ENCODE measurements around the gene ZFR.

DNA sequence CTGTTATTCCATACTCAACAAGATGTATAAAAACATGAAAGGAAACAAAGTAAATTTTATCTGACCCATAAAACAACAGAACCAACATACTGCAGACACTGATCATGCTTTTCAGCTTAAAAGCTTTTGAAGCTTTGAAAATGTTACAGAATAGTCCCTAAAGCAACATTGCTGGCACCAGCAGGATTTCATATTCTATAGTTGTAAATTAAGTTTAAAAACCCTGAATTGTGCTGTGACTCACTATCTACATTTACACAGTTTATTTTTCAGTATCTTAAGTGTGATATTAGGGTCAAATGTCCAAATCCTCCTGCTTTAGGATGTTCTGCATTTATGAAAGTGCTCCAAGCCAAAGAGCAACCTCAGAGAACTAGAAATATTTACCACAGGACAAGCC lies 59.9 kb downstream of the ZFR start:
- TF ChIP-seq, protein P1, sequence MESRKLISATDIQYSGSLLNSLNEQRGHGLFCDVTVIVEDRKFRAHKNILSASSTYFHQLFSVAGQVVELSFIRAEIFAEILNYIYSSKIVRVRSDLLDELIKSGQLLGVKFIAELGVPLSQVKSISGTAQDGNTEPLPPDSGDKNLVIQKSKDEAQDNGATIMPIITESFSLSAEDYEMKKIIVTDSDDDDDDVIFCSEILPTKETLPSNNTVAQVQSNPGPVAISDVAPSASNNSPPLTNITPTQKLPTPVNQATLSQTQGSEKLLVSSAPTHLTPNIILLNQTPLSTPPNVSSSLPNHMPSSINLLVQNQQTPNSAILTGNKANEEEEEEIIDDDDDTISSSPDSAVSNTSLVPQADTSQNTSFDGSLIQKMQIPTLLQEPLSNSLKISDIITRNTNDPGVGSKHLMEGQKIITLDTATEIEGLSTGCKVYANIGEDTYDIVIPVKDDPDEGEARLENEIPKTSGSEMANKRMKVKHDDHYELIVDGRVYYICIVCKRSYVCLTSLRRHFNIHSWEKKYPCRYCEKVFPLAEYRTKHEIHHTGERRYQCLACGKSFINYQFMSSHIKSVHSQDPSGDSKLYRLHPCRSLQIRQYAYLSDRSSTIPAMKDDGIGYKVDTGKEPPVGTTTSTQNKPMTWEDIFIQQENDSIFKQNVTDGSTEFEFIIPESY (IDR thresholded peaks at IDR 0.05; ENCODE audit: borderline replicate concordance, low read depth) = no peak
- TF ChIP-seq, protein P2, sequence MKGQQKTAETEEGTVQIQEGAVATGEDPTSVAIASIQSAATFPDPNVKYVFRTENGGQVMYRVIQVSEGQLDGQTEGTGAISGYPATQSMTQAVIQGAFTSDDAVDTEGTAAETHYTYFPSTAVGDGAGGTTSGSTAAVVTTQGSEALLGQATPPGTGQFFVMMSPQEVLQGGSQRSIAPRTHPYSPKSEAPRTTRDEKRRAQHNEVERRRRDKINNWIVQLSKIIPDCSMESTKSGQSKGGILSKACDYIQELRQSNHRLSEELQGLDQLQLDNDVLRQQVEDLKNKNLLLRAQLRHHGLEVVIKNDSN (IDR thresholded peaks at IDR 0.05; ENCODE audit: borderline replicate concordance, low read depth) = no peak
- TF ChIP-seq MXI1 (IDR thresholded peaks at IDR 0.05; ENCODE audit: low read depth, low read length) (no peak), TEAD4 (IDR thresholded peaks at IDR 0.05; ENCODE audit: borderline replicate concordance, insufficient read depth) (no peak), FOXJ3 (CRISPR knock-in tag; IDR thresholded peaks at IDR 0.05) (no peak)
- TF ChIP-seq, protein P3, sequence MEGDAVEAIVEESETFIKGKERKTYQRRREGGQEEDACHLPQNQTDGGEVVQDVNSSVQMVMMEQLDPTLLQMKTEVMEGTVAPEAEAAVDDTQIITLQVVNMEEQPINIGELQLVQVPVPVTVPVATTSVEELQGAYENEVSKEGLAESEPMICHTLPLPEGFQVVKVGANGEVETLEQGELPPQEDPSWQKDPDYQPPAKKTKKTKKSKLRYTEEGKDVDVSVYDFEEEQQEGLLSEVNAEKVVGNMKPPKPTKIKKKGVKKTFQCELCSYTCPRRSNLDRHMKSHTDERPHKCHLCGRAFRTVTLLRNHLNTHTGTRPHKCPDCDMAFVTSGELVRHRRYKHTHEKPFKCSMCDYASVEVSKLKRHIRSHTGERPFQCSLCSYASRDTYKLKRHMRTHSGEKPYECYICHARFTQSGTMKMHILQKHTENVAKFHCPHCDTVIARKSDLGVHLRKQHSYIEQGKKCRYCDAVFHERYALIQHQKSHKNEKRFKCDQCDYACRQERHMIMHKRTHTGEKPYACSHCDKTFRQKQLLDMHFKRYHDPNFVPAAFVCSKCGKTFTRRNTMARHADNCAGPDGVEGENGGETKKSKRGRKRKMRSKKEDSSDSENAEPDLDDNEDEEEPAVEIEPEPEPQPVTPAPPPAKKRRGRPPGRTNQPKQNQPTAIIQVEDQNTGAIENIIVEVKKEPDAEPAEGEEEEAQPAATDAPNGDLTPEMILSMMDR (IDR thresholded peaks at IDR 0.05) = no peak
